ENCODE measurements around the gene VASH1.

DNA sequence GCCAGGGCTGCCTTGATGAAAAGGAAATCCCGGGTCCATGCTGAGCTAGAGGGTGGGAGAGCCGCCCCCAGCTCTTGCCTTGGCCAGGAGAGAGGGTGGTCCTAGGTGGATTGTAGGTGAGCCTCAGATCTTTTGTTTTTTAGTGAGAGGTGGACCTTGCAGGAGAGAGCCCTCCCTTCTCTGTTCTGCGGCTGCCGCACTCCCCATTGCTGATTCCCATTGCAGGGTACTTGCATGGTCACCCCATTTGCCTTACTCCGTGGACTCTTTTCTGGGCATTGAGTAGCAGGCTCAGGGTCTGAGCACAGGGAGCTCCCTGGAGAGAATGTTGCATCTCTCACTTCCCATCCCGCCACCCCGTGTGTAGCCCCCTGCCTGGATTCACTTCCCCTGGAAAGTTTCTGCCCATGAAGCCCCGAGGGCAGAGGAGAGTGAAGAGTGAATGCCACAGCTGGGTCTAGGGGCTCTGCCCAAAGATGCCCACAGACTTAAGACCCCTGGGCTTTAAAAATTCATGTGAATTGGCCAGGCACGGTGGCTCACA is 10.2 kb downstream of the VASH1 start:
- TF ChIP-seq CTCF (IDR thresholded peaks at IDR 0.05) (no peak), REST (IDR thresholded peaks at IDR 0.05; ENCODE audit: insufficient read depth in 1 of 2, low read depth in 2 of 2, low read length in 1 of 2) (no peak), SIN3A (IDR thresholded peaks at IDR 0.05; ENCODE audit: borderline replicate concordance, insufficient read depth, low read depth, low read length) (no peak), POLR2AphosphoS5 (IDR thresholded peaks at IDR 0.05; ENCODE audit: low read depth, low read length) (no peak)
